Tongue (tissue), 2 donors: Measurements from ENCODE around the gene LTBP1. TPM values are rescaled to one million over a fixed set of nuclear protein-coding genes. Genes with fewer than 3 reads are reported as not detected.
"Not testable (repeated sequence)": the region's sequence is repeated elsewhere in the genome, so short reads cannot be mapped to it uniquely, and the experiment has no call there.

ENCODE experiments used
- DNase-seq: peaks from one replicate; pipeline ENCODE4 v3.0.0-alpha.2; 2015
- total RNA-seq: library from RNA; depleted of rRNA; stranded (reverse); fragments of >200 nt; gene quantifications from one replicate; pipeline ENCODE4 v1.2.3, GENCODE V29; 2014

LTBP1 gene
- total RNA-seq, 1 donor from 2014 or later: 167 TPM

GRCh38 chr2:33142810-33143209 lies 196.1 kb downstream of the LTBP1 start:
- DNase-seq: no peak

GRCh38 chr2:33144243-33144642 lies 197.5 kb downstream of the LTBP1 start:
- DNase-seq: no peak

- DNase-seq: peak; percentile 62
Observed at GRCh38 chr2:33145459-33145858, 198.7 kb downstream of the LTBP1 start.

- DNase-seq: peak; percentile 51
Observed at GRCh38 chr2:33146102-33146501, 199.3 kb downstream of the LTBP1 start.

GRCh38 chr2:33153008-33153407 lies 206.3 kb downstream of the LTBP1 start:
- DNase-seq: no peak

- no peak for DNase-seq
Observed at GRCh38 chr2:33158482-33159003, 211.8 kb downstream of the LTBP1 start.

GRCh38 chr2:33160191-33160590 lies 213.4 kb downstream of the LTBP1 start:
- no peak for DNase-seq

- DNase-seq: no peak
Observed at GRCh38 chr2:33166287-33166881, 219.6 kb downstream of the LTBP1 start.

GRCh38 chr2:33167622-33168245 lies 221.0 kb downstream of the LTBP1 start:
- DNase-seq: no peak

GRCh38 chr2:33168425-33168824 lies 221.7 kb downstream of the LTBP1 start:
- DNase-seq: no peak

GRCh38 chr2:33168922-33169321 lies 222.2 kb downstream of the LTBP1 start:
- DNase-seq: no peak

GRCh38 chr2:33170251-33170650 lies 223.5 kb downstream of the LTBP1 start:
- not testable (repeated sequence) for DNase-seq

GRCh38 chr2:33177627-33178026 lies 230.9 kb downstream of the LTBP1 start:
- DNase-seq: no peak

GRCh38 chr2:33178209-33178608 lies 231.5 kb downstream of the LTBP1 start:
- DNase-seq: no peak

- no peak for DNase-seq
Observed at GRCh38 chr2:33180915-33181314, 234.2 kb downstream of the LTBP1 start.

- no peak for DNase-seq
Observed at GRCh38 chr2:33181466-33181865, 234.7 kb downstream of the LTBP1 start.

- DNase-seq: no peak
Observed at GRCh38 chr2:33184041-33184440, 237.3 kb downstream of the LTBP1 start.

- DNase-seq: no peak
Observed at GRCh38 chr2:33186937-33187336, 240.2 kb downstream of the LTBP1 start.

- no peak for DNase-seq
Observed at GRCh38 chr2:33188799-33189198, 242.0 kb downstream of the LTBP1 start.

- no peak for DNase-seq
Observed at GRCh38 chr2:33190393-33190937, 243.7 kb downstream of the LTBP1 start.

- DNase-seq: no peak
Observed at GRCh38 chr2:33195891-33196290, 249.1 kb downstream of the LTBP1 start.

GRCh38 chr2:33196700-33197099 lies 249.9 kb downstream of the LTBP1 start:
- no peak for DNase-seq

GRCh38 chr2:33197198-33197938 lies 250.6 kb downstream of the LTBP1 start:
- DNase-seq: no peak
